ENCODE measurements around the gene KCNH2.

The KCNH2 gene

DNA sequence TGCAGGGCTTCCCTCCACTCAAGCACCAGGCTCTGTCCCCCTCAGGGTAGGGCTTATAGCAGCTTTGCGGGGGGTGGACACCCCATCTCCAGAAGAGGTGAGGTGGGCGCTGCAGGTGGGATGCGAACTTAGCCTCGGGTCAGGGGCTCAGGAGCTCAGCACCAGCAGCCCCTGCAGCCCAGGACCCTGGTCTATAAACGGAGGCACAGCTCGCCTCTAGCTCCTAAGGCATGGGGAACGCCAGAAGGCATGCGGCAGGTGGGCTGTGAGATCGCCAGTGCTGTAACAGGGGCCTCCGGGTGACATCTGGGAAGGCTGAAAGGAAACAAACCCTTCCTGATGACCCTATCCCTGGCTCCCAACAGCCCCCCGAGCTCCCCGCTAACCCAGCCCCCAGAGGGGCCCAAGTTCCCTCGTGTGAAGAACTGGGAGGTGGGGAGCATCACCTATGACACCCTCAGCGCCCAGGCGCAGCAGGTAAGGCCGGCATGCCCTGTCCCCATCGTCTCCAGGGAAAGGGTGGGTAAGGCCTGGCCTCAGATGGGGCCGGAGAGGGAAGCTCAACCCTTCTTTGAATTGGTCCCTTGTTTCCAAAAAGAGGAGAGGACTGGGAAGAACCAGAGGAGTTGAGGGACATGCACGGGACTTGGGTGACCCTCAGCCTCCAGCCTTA lies 16.9 kb upstream of the KCNH2 start:
- no peak overlapping the region for H3K4me3 ChIP-seq (replicated peaks; ENCODE audit: low read depth, low read length)
- no peak for TF ChIP-seq CTCF (IDR thresholded peaks at IDR 0.05; ENCODE audit: low read depth, low read length, missing control alignments)
- DNase-seq (ENCODE audit: extremely low read depth, low read depth): no peak

DNA sequence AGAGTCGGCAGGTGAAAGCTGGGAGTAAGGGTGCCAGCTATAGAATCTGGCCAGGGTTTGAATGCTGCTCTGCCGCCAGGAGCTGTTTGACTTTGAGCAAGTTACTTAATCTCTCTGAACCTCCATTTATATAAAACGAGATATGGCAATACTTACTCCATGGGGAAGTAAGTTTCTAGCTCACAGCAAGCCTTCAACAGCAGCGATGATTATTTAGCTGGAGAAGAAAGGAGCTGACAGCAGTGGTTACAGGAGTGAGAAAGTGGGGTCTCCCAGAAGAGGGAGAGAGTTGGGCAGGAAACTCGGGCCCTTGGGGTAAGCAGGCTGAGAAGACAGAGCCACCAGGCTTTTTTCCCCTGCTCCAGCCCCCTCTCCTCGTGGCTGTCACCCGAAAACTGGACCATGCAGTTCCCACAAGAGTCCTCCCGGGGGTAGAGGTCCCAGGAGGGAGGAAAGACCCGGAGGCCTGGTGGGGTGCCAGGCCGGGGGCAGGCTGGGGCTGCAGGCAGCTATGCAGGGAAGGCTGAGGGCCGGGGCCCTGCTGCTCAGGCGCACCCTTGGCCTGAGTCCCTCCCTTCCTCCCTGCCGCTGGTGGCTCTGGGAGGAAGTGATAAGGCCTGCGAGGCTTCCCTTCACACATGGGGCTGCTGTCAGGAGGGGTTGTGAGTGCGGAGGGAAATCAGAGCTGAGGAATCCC lies 16.2 kb upstream of the KCNH2 start:
- TF ChIP-seq CTCF (IDR thresholded peaks at IDR 0.05; ENCODE audit: low read depth, low read length, missing control alignments): no peak
- no peak overlapping the region for H3K4me3 ChIP-seq (replicated peaks; ENCODE audit: low read depth, low read length)
- DNase-seq (ENCODE audit: extremely low read depth, low read depth): no peak

DNA sequence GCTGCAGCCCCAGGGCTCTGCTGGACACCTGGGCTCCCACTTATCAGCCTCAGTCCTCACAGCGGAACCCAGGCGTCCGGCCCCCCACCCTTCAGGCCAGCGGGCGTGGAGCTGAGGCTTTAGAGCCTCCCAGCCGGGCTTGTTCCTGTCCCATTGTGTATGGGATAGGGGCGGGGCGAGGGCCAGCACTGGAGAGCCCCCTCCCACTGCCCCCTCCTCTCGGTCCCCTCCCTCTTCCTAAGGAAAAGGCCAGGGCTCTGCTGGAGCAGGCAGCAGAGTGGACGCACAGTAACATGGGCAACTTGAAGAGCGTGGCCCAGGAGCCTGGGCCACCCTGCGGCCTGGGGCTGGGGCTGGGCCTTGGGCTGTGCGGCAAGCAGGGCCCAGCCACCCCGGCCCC lies 15.4 kb upstream of the KCNH2 start:
- no peak overlapping the region for H3K4me3 ChIP-seq (replicated peaks; ENCODE audit: low read depth, low read length)
- no peak for DNase-seq (ENCODE audit: extremely low read depth, low read depth)
- TF ChIP-seq CTCF (IDR thresholded peaks at IDR 0.05; ENCODE audit: low read depth, low read length, missing control alignments): no peak

DNA sequence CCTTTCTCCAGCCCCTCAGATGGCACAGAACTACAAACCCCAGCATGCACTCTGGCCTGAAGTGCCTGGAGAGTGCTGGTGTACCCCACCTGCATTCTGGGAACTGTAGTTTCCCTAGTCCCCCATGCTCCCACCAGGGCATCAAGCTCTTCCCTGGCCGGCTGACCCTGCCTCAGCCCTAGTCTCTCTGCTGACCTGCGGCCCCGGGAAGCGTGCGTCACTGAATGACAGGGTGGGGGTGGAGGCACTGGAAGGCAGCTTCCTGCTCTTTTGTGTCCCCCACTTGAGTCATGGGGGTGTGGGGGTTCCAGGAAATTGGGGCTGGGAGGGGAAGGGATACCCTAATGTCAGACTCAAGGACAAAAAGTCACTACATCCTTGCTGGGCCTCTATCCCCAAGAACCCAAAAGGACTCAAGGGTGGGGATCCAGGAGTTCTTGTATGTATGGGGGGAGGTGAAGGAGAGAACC lies 14.7 kb upstream of the KCNH2 start:
- H3K4me3 ChIP-seq (replicated peaks; ENCODE audit: low read depth, low read length): no peak overlapping the region
- no peak for TF ChIP-seq CTCF (IDR thresholded peaks at IDR 0.05; ENCODE audit: low read depth, low read length, missing control alignments)
- no peak for DNase-seq (ENCODE audit: extremely low read depth, low read depth)

DNA sequence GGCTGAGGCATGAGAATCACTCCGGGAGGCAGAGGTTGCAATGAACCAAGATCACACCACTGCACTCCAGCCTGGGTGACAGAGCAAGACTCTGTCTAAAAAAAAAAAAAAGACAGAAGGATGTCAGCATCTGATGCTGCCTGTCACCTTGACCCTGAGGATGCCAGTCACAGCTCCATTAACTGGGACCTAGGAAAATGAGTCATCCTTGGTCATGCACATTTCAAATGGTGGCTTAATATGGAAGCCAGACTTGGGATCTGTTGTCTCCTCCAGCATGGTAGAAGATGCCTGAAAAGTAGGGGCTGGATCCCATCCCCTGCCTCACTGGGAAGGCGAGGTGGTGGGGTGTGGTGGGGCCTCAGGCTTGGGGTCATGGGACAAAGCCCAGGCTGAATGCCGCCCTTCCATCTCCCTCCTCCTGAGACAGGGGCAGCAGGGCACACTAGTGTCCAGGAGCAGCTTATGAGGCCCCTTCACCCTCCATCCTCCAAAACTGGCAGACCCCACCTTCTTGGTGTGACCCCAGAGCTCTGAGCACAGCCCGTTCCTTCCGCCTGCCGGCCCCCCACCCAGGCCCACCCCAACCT lies 14.0 kb upstream of the KCNH2 start:
- no peak for TF ChIP-seq CTCF (IDR thresholded peaks at IDR 0.05; ENCODE audit: low read depth, low read length, missing control alignments)
- no peak for DNase-seq (ENCODE audit: extremely low read depth, low read depth)
- no peak overlapping the region for H3K4me3 ChIP-seq (replicated peaks; ENCODE audit: low read depth, low read length)

DNA sequence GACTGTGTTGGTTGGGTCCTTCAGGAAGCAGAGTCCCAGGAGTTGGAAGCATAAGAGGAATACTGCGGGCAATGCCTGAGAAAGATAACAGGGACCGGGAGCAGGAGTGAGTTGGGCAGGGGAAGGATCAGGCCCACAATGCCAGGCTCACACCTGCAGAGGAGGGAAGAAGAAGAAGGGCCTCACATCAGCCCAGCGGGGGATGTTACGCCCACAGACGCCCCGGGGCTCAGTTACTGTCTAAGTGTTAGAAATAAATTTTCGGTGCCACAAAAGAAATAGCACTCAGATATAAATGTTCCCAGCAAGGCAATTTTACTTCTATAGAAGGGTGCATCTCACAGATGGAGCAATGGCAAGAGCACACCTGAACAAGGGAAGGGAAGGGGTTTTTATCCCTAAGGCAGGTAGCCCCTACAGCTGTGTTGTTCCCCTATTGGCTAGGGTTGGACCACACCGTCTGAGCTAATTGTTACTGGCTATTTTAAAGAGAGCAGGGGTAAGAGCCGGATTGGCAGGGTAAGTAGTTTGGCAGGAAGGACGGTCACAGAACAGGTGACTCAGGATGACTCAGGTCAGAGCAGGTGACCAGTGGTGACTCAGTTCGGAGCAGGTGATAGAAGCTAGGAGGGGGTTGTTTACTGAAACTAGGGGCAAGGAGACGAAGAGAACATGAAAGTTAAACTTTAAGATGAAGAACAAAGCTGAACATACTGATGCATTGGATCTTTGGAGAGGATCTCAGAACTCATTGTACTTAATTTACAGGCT lies 12.5 kb upstream of the KCNH2 start, which contains the start of gene NOS3:
NOS3 (plus strand) TSS at position 602 of the 771 bp plus-strand sequence. CDS start 2,787 bp downstream, outside the sequence.
- no peak within 1 kb of the TSS for H3K4me3 ChIP-seq (replicated peaks; ENCODE audit: low read depth, low read length)
- DNase-seq (ENCODE audit: extremely low read depth, low read depth): no peak
- no peak for TF ChIP-seq CTCF (IDR thresholded peaks at IDR 0.05; ENCODE audit: low read depth, low read length, missing control alignments)

All from HFF-Myc (cell line).